Measurements from ENCODE around the gene CMC4.

DNA sequence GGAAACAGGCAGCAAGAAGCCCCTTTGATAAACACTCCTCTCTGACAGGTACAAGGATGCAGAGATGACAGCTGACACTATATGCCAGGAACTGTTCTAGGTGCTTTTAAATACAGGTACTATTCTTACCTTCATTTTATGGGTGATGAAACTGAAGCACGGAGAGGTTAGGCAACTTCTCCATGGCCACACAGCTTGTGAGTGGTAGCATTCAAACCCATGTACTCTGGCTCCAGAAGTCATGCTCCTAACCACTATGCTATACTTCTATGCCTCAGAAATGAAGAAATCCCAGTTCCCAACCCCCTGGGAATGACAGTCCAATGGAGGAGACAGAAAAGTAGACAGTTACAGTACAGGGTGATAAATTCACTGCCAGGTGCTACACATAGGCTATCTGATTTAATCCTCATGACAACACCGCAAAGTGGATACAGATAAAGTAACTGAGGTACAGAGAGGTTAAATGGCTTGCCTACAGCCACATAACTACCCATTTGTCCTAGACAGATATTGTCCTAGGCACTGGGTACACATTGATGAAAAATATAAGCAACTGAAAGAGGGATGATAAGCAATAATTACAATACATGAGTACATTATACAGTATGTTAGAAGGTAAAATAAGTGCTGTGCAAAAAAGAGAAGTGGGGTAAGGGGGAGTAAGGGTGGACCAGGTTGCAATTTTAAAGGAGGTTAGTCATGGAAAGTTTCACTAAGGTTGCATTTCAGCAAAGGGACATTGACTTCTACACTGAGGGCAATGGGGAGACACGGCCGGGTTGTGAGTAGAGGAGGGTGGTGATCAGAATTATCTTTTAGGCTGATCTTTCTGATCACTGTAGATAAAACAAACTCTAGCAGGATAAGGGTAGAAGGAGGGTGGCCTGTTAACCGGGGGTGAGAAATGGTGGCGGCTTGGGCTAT is 46.8 kb downstream of the CMC4 start:
- no peak for TF ChIP-seq EZH2phosphoT487 (conservative IDR thresholded peaks at IDR 0.05; ENCODE audit: low read length)
- TF ChIP-seq, protein P1, sequence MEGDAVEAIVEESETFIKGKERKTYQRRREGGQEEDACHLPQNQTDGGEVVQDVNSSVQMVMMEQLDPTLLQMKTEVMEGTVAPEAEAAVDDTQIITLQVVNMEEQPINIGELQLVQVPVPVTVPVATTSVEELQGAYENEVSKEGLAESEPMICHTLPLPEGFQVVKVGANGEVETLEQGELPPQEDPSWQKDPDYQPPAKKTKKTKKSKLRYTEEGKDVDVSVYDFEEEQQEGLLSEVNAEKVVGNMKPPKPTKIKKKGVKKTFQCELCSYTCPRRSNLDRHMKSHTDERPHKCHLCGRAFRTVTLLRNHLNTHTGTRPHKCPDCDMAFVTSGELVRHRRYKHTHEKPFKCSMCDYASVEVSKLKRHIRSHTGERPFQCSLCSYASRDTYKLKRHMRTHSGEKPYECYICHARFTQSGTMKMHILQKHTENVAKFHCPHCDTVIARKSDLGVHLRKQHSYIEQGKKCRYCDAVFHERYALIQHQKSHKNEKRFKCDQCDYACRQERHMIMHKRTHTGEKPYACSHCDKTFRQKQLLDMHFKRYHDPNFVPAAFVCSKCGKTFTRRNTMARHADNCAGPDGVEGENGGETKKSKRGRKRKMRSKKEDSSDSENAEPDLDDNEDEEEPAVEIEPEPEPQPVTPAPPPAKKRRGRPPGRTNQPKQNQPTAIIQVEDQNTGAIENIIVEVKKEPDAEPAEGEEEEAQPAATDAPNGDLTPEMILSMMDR (IDR thresholded peaks at IDR 0.05; ENCODE audit: insufficient read depth, low read length, poor library complexity, severe bottlenecking) = no peak

Data from SU-DHL-6 (cell line).